ENCODE data around the gene METTL23.

The METTL23 gene

DNA sequence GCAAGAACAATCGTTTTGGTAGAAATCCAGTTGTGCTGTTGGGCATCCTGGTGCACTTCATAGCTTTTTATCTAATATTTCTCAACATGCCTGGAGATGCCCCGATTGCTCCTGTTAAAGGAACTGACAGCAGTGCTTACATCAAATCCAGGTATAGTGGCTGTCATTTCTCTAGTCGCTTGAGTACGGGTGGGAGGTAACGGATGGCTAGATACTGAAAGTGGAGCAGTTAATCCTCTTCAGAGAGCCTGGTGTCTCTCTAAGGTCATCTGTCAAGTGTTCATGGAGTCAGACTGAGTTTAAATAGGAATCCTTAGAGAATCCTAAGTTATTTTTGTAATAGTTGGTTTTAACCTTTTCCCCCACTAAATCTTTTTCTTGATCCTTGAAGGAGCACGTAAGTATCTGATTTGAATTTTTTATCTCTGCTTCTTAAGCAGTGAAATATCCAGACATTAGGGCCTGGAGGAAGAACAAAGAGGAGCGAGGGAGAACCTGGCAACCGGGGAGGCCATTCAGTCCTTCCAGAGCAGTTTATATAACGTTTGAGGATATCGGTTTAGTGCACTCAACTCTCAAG is 48.5 kb downstream of the METTL23 start:
- no peak for FAIRE-seq

DNA sequence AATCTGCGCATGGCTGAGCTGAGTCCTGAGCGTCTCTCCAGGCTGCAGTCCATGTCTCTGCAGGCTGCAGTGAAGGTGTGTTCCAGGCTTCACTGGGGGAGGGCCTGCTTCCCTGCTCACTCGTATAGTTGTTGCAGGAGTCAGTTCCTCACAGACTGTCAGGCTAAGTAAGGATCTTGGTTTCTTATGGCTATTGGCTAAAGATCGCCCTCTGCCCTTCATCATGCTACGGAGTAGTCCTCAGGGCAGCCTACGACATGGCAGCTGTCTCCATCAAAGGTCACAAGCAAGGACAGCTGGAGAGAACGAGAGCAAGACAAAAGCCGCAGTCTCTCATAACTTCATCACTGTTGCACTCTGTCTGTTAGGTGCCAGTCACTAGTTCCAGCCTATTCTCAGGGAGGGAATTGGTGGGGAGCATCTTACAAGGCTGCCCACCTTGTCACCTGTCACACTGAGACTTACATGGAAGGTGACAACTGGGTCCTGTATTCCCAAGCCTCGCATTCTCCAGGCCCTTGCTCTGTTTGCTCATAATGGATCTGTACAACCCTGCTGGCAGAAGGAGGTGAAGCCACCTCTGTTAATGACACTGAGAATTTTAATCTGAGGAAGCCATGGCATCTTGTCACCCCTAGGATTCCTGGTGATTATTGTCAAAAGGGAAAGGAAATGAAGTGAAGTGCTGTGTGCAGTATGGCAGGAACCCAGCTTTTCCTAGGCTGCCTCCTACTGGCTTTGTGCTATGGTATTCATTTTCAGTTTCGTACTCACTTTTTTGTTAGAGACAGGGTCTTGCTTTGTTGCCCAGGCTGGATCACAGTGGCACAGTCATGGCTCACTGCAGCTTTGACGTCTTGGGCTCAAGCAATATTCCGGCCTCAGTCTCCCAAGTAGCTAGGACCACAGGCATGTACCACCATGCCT is 54.7 kb downstream of the METTL23 start:
- FAIRE-seq = no peak

DNA sequence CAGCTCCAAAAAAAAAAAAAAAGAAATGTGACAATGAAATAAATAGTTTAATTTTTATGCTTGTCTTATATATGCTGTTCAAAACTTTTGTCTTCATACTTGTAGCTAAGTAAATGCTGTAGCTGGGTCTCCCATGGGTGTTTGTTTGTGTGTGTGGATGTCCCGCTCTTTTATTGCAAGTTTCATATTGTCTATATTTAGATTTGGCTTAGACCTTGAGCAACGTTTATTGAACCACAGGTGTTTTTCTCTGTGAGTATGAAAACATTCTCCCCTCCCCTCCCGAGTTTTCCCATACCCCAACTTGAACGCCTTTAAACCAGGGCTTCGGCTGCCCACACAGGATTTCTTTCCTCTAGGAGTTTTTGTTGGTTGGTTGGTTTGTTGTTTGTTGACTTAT is 56.5 kb downstream of the METTL23 start:
- FAIRE-seq = no peak
